Tibial nerve (tissue), 4 donors: ENCODE measurements around the gene IDH3G.

Experiments used
- EP300 ChIP-seq, 2 donors: sonication (generic); formaldehyde crosslinking; IDR thresholded peaks; one replicate each; pipeline ENCODE4 v1.6.1; 2017; ENCODE audit warnings: antibody characterized with exemption in 2 of 2, mild to moderate bottlenecking in 1 of 2
- POLR2A ChIP-seq, 2 donors: fragments of 450-650 bp; IDR thresholded peaks; one replicate each; pipeline ENCODE4 v1.6.1; 2017; ENCODE audit warnings: antibody characterized with exemption in 2 of 2, mild to moderate bottlenecking in 2 of 2, moderate library complexity in 2 of 2
- TF ChIP-seq, protein P1 (sequence below), 5 experiments: fragments of 200-600 bp in 3 of 5; fragments of 450-650 bp in 2 of 5; sonication (generic) in 3 of 5; IDR thresholded peaks; one replicate each; pipeline ENCODE4 v1.5.1; 2016 to 2019; ENCODE audit warnings: antibody characterized with exemption in 5 of 5, mild to moderate bottlenecking in 3 of 5, moderate library complexity in 2 of 5

DNA sequence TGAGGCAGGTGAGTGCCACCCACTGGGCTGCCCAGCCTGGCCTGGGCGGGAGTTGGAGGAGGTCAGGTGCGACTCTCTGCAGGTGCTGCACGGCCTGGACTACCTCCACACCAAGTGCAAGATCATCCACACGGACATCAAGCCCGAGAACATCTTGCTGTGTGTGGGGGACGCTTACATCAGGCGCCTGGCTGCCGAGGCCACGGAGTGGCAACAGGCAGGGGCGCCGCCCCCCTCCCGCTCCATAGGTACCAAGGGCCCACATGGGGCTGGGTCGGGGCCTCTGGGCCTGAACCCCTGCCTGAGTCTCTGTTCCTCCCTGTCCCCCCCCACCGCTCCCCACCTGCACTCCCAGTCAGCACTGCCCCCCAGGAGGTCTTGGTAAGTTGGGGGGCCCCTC lies 11.3 kb downstream of the IDH3G start:
- TF ChIP-seq EP300 (IDR thresholded peaks at IDR 0.05) (no peak), POLR2A (IDR thresholded peaks at IDR 0.05) (no peak)
- TF ChIP-seq, protein P1, sequence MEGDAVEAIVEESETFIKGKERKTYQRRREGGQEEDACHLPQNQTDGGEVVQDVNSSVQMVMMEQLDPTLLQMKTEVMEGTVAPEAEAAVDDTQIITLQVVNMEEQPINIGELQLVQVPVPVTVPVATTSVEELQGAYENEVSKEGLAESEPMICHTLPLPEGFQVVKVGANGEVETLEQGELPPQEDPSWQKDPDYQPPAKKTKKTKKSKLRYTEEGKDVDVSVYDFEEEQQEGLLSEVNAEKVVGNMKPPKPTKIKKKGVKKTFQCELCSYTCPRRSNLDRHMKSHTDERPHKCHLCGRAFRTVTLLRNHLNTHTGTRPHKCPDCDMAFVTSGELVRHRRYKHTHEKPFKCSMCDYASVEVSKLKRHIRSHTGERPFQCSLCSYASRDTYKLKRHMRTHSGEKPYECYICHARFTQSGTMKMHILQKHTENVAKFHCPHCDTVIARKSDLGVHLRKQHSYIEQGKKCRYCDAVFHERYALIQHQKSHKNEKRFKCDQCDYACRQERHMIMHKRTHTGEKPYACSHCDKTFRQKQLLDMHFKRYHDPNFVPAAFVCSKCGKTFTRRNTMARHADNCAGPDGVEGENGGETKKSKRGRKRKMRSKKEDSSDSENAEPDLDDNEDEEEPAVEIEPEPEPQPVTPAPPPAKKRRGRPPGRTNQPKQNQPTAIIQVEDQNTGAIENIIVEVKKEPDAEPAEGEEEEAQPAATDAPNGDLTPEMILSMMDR (IDR thresholded peaks at IDR 0.05): no peak
